H54 (cell line): Measurements from ENCODE around the gene HPSE.
"Not testable (repeated sequence)": the region's sequence is repeated elsewhere in the genome, so short reads cannot be mapped to it uniquely, and the experiment has no call there.

Experiments used
- DNase-seq: peaks from one replicate; pipeline ENCODE4 v3.0.0; 2011; ENCODE audit warnings: low spot score, mixed read lengths; ENCODE audit not compliant: insufficient read length
- FAIRE-seq: peaks from 3 replicates; lab custom pipeline; 2011; peaks lifted over from hg19 to GRCh38; lab: Jason Lieb, UNC
- POLR2A ChIP-seq: IDR thresholded peaks from 2 replicates; pipeline ENCODE4 v1.6.1; 2011; ENCODE audit warnings: low read depth, mild to moderate bottlenecking, low read length

Gene HPSE

GRCh38 chr4:83284193-83285054 lies 50.2 kb downstream of the HPSE start, which contains the start of gene COQ2:
Gene COQ2 (minus strand): TSS chr4:83284798. CDS start chr4:83284764, 34 bp downstream.
- peak; percentile 75 for DNase-seq
- no peak for FAIRE-seq

GRCh38 chr4:83283181-83283580 lies 51.5 kb downstream of the HPSE start:
- no peak for TF ChIP-seq POLR2A
- DNase-seq (no peak), FAIRE-seq (no peak)

More at GRCh38 chr4:83284193-83285054, 50.2 kb downstream of the HPSE start, which contains the start of gene COQ2:
- peak; percentile 94 for TF ChIP-seq POLR2A

GRCh38 chr4:83282049-83282535 lies 52.6 kb downstream of the HPSE start:
- DNase-seq (peak; percentile 7), FAIRE-seq (no peak)

GRCh38 chr4:83281307-83281706 lies 53.3 kb downstream of the HPSE start:
- FAIRE-seq (no peak), DNase-seq (no peak)
- TF ChIP-seq POLR2A: no peak

More at GRCh38 chr4:83282049-83282535, 52.6 kb downstream of the HPSE start:
- no peak for TF ChIP-seq POLR2A

- no peak for DNase-seq
- no peak for TF ChIP-seq POLR2A
- FAIRE-seq: no peak
These were observed 58.2 kb downstream of the HPSE start for GRCh38 chr4:83276299-83277040.

- not testable (repeated sequence) for FAIRE-seq, DNase-seq
These were observed 60.7 kb downstream of the HPSE start for GRCh38 chr4:83273926-83274325.

- no peak for FAIRE-seq
- TF ChIP-seq POLR2A: no peak
- no peak for DNase-seq
These were observed 61.7 kb downstream of the HPSE start for GRCh38 chr4:83272900-83273299.

GRCh38 chr4:83269256-83269655 lies 65.4 kb downstream of the HPSE start:
- TF ChIP-seq POLR2A: no peak
- FAIRE-seq: no peak
- no peak for DNase-seq

- no peak for FAIRE-seq
- no peak for DNase-seq
- TF ChIP-seq POLR2A: no peak
These were observed 66.2 kb downstream of the HPSE start for GRCh38 chr4:83268491-83268890.

GRCh38 chr4:83267830-83268475 lies 66.7 kb downstream of the HPSE start:
- TF ChIP-seq POLR2A: no peak
- no peak for FAIRE-seq

GRCh38 chr4:83267121-83267829 lies 67.4 kb downstream of the HPSE start:
- no peak for DNase-seq
- no peak for FAIRE-seq
- no peak for TF ChIP-seq POLR2A

More at GRCh38 chr4:83267830-83268475, 66.7 kb downstream of the HPSE start:
- no peak for DNase-seq

- FAIRE-seq: no peak
These were observed 68.0 kb downstream of the HPSE start for GRCh38 chr4:83266689-83267088.

GRCh38 chr4:83263106-83263505 lies 71.5 kb downstream of the HPSE start:
- no peak for TF ChIP-seq POLR2A
- DNase-seq: no peak
- FAIRE-seq: no peak

More at GRCh38 chr4:83266689-83267088, 68.0 kb downstream of the HPSE start:
- DNase-seq: no peak
- TF ChIP-seq POLR2A: no peak
